A673 (cell line): Measurements from ENCODE around the gene TUT1. TPM values are rescaled to one million over a fixed set of nuclear protein-coding genes. Genes with fewer than 3 reads are reported as not detected.

ENCODE experiments used
- BruUV-seq: library from RNA; stranded (reverse); fragments of 400-500 nt; replicated peaks from 2 replicates; lab custom pipeline; 2021; lab: Mats Ljungman, UMichigan
- CTCF ChIA-PET: fragments of 300-600 bp; sonication (Branson Sonifier 250); formaldehyde crosslinking; loops from one replicate; lab custom pipeline; 2022; ENCODE audit warnings: antibody characterized with exemption; lab: Charles Lee
- POLR2A ChIA-PET: fragments of 300-600 bp; sonication (Branson Sonifier 250); formaldehyde crosslinking; loops from one replicate; lab custom pipeline; 2022; ENCODE audit warnings: antibody characterized with exemption; ENCODE audit not compliant: low non-redundant PET; lab: Charles Lee
- DNase-seq: peaks from one replicate; pipeline ENCODE4 v3.0.0-alpha.2; 2015; ENCODE audit warnings: low spot score
- H3K27ac ChIP-seq: fragments of 200-600 bp; sonication (generic); 2 replicates; pipeline ENCODE4 v1.5.1; 2016; ENCODE audit warnings: mixed run types, low read depth, mild to moderate bottlenecking, mixed read lengths, antibody characterized with exemption, low read length; ENCODE audit not compliant: poor library complexity, severe bottlenecking
- H3K27me3 ChIP-seq: fragments of 200-600 bp; sonication (generic); replicated peaks from 2 replicates; pipeline ENCODE4 v1.6.1; 2017; ENCODE audit warnings: mixed run types, low read depth, mild to moderate bottlenecking, mixed read lengths, antibody characterized with exemption, low read length; ENCODE audit not compliant: insufficient read depth, poor library complexity
- H3K36me3 ChIP-seq: fragments of 200-600 bp; sonication (generic); 2 replicates; pipeline ENCODE4 v1.6.1; 2016; ENCODE audit warnings: mixed run types, mild to moderate bottlenecking, mixed read lengths, antibody characterized with exemption, low read length; ENCODE audit not compliant: insufficient read depth, poor library complexity, severe bottlenecking
- H3K4me1 ChIP-seq: fragments of 200-600 bp; sonication (generic); 2 replicates; pipeline ENCODE4 v1.6.1; 2017; ENCODE audit warnings: mixed run types, mild to moderate bottlenecking, mixed read lengths, antibody characterized with exemption, low read length; ENCODE audit not compliant: insufficient read depth, poor library complexity, severe bottlenecking
- H3K4me3 ChIP-seq: fragments of 200-600 bp; sonication (generic); 2 replicates; pipeline ENCODE4 v1.5.1; 2016; ENCODE audit warnings: low read depth, mixed run types, mild to moderate bottlenecking, mixed read lengths, low read length; ENCODE audit not compliant: poor library complexity, severe bottlenecking
- H3K9me3 ChIP-seq: fragments of 200-600 bp; sonication (generic); 2 replicates; pipeline ENCODE4 v1.6.1; 2016; ENCODE audit warnings: mixed run types, low read depth, mild to moderate bottlenecking, mixed read lengths, antibody characterized with exemption, low read length; ENCODE audit not compliant: poor library complexity, severe bottlenecking
- CTCF ChIP-seq: fragments of 300-800, 200-600 bp; sonication (generic); conservative IDR thresholded peaks from 2 replicates; pipeline ENCODE4 v1.5.1; 2017; ENCODE audit warnings: low read depth, mild to moderate bottlenecking, antibody characterized with exemption, low read length, moderate library complexity, mixed read lengths
- EZH2 ChIP-seq: fragments of 200-600 bp; sonication (generic); IDR thresholded peaks from 2 replicates; pipeline ENCODE4 v1.6.1; 2017; ENCODE audit warnings: borderline replicate concordance, low read depth, mild to moderate bottlenecking, mixed read lengths, antibody characterized with exemption, low read length; ENCODE audit not compliant: poor library complexity, severe bottlenecking
- intact Hi-C: fragments of 100-400 bp; cut with micrococcal nuclease; formaldehyde crosslinking; loops from one replicate; pipeline ENCODE4 v1.10.0; 2022; ENCODE audit not compliant: unreplicated experiment
- total RNA-seq: library from RNA; stranded (reverse); gene quantifications from 2 replicates; pipeline ENCODE4 v1.2.3, GENCODE V29; 2021

Gene TUT1
- total RNA-seq, 1 experiment from 2014 or later: 27.6 TPM

GRCh38 chr11:62595124-62595523 lies 3.8 kb upstream of the TUT1 start:
- ChIA-PET CTCF (no interaction called here), POLR2A (no interaction called here)
- Histone ChIP-seq H3K27ac (no peak overlapping the region), H3K4me1 (peaks cover 32% of the 10 kb centered on the region), H3K4me3 (no peak overlapping the region), H3K36me3 (peaks cover 71% of the 10 kb centered on the region), H3K27me3 (no peaks in the 10 kb centered on the region), H3K9me3 (no peaks in the 10 kb centered on the region)
- no peak for DNase-seq
- intact Hi-C loops: loop anchor here (10.0 kb wide), 1 partner anchor 260 kb away; no protein-coding TSS in a partner anchor
- BruUV-seq: no TSS peak
- TF ChIP-seq CTCF (no peak), EZH2 (no peak)

- H3K4me3 ChIP-seq: no peak overlapping the region
- intact Hi-C loops: loop anchor here (5.0 to 10.0 kb wide), 2 partner anchors 114 to 261 kb away; partner anchors contain the start of genes BSCL2 and GNG3
- peaks cover 63% of the 10 kb centered on the region for H3K36me3 ChIP-seq
- POLR2A ChIA-PET: no interaction called here
- TF ChIP-seq EZH2 (no peak), CTCF (peak; percentile 90)
- no peaks in the 10 kb centered on the region for H3K9me3 ChIP-seq
- DNase-seq: peak; percentile 96
- CTCF ChIA-PET: interaction anchor here (0.6 kb wide), 1 partner anchor 8 kb away, joined by 3 read pairs; the partner anchor contains the start of gene MTA2
- H3K27ac ChIP-seq: no peak overlapping the region
- BruUV-seq: no TSS peak
- H3K27me3 ChIP-seq: no peaks in the 10 kb centered on the region
- peaks cover 22% of the 10 kb centered on the region for H3K4me1 ChIP-seq
Measured at GRCh38 chr11:62593434-62594044, 2.2 kb upstream of the TUT1 start.

GRCh38 chr11:62592989-62593421 lies 1.7 kb upstream of the TUT1 start:
- no peaks in the 10 kb centered on the region for H3K9me3 ChIP-seq
- no TSS peak for BruUV-seq
- H3K27ac ChIP-seq: peak overlapping the region; percentile 79
- TF ChIP-seq EZH2 (no peak), CTCF (no peak)
- intact Hi-C loops: loop anchor here (5.0 to 10.0 kb wide), 2 partner anchors 114 to 262 kb away; partner anchors contain the start of genes BSCL2 and GNG3
- H3K4me1 ChIP-seq: peaks cover 17% of the 10 kb centered on the region
- DNase-seq: no peak
- H3K36me3 ChIP-seq: peaks cover 63% of the 10 kb centered on the region
- no peaks in the 10 kb centered on the region for H3K27me3 ChIP-seq
- H3K4me3 ChIP-seq: no peak overlapping the region
- ChIA-PET CTCF (interaction anchor here (0.6 kb wide), 1 partner anchor 9 kb away, joined by 3 read pairs; the partner anchor contains the start of gene MTA2), POLR2A (no interaction called here)
